Transverse colon (tissue), 4 donors: ENCODE results near the gene PHYKPL. TPM values are rescaled to one million over a fixed set of nuclear protein-coding genes. Genes with fewer than 3 reads are reported as not detected.
A peak's percentile ranks its signal among the peaks of the same experiment; 100 is the strongest.

Source experiments
- DNase-seq: peaks from one replicate; pipeline ENCODE4 v3.0.0-alpha.2; 2019
- H3K27ac ChIP-seq, 4 donors: fragments of 200-600 bp; sonication (generic); 2 replicates each; pipeline ENCODE4 v1.5.1; 2016 to 2018; ENCODE audit warnings: inconsistent platforms in 4 of 4
- H3K27me3 ChIP-seq: fragments of 200-600 bp; sonication (generic); 2 replicates; pipeline ENCODE4 v1.5.1; 2017; ENCODE audit warnings: inconsistent platforms
- H3K36me3 ChIP-seq, 4 donors: fragments of 200-600 bp; sonication (generic); 2 replicates each; pipeline ENCODE4 v1.5.1; 2017 to 2019; ENCODE audit warnings: inconsistent platforms in 4 of 4
- H3K4me1 ChIP-seq, 4 donors: fragments of 200-600 bp; sonication (generic); 2 replicates each; pipeline ENCODE4 v1.5.1; 2017 to 2020; ENCODE audit warnings: inconsistent platforms in 4 of 4
- H3K4me3 ChIP-seq, 4 donors: fragments of 200-600 bp; sonication (generic); 1 replicate in 1 of 4; 2 replicates in 3 of 4; pipeline versions ENCODE4 v1.5.1 to v1.6.1; 2017 to 2019; ENCODE audit warnings: inconsistent platforms in 4 of 4
- H3K9me3 ChIP-seq, 2 donors: fragments of 200-600 bp; sonication (generic); 2 replicates each; pipeline ENCODE4 v1.5.1; 2017 to 2019; ENCODE audit warnings: inconsistent platforms in 2 of 2
- CTCF ChIP-seq, 5 experiments: fragments of 200-600 bp in 3 of 5; fragments of 450-650 bp in 2 of 5; sonication (generic) in 3 of 5; IDR thresholded peaks; 1 replicate in 2 of 5; 2 replicates in 3 of 5; pipeline ENCODE4 v1.5.1; 2016 to 2017; ENCODE audit warnings: antibody characterized with exemption in 5 of 5, inconsistent platforms in 3 of 5, mild to moderate bottlenecking in 2 of 5, moderate library complexity in 1 of 5
- EP300 ChIP-seq: sonication (generic); formaldehyde crosslinking; IDR thresholded peaks from one replicate; pipeline ENCODE4 v1.6.1; 2017; ENCODE audit warnings: antibody characterized with exemption, low read depth
- POLR2A ChIP-seq: fragments of 450-650 bp; IDR thresholded peaks from one replicate; pipeline ENCODE4 v1.6.1; 2016; ENCODE audit warnings: antibody characterized with exemption, mild to moderate bottlenecking, moderate library complexity
- POLR2AphosphoS5 ChIP-seq, 3 donors: sonication (generic); formaldehyde crosslinking; IDR thresholded peaks; one replicate each; pipeline ENCODE4 v1.6.1; 2016; ENCODE audit warnings: antibody characterized with exemption in 3 of 3
- WGBS, 2 donors: methylation state at CpG; one replicate each; pipeline ENCODE4 v1.1.5; 2018; ENCODE audit warnings: low coverage in 1 of 2; 5-methylcytosine and 5-hydroxymethylcytosine counted together
- in situ Hi-C, 4 donors: fragments of 200-750 bp; cut with MboI; loops; one replicate each; pipeline versions ENCODE4 v1.15.0 to v1.15.1; 2017; ENCODE audit warnings: low sequenced_read_pairs in 3 of 4, low pct_ligation_motif_present in 1 of 4, low pct_unique_long_range_greater_than_20kb in 1 of 4
- intact Hi-C: fragments of 100-400 bp; cut with DNase I; formaldehyde crosslinking; loops from one replicate; pipeline ENCODE4 v1.15.1; 2023; ENCODE audit warnings: low total_unique reads
- total RNA-seq, 4 donors: library from RNA; depleted of rRNA; stranded (reverse); fragments of >200 nt; gene quantifications; one replicate each; pipeline ENCODE4 v1.1.0, GENCODE V29; 2016

The PHYKPL gene
- total RNA-seq, 4 donors from 2014 or later = 124 to 405 (median 197) TPM

GRCh38 chr5:178207183-178207916 lies 25.3 kb downstream of the PHYKPL start:
- H3K4me1 ChIP-seq = peaks cover 36 to 64% (median 47%) of the 10 kb centered on the region in 4 donors
- 38% methylated on average over 5 of the region's 5 CpGs; no CpG with 5 or more reads in 1 of the 2 donors for WGBS, 2 donors

GRCh38 chr5:178206166-178207101 lies 26.2 kb downstream of the PHYKPL start:
- TF ChIP-seq POLR2AphosphoS5 (IDR thresholded peaks at IDR 0.05) (peak in 1 of 3 donors; percentile 28), EP300 (no peak)
- peak overlapping the region; percentile 99 for H3K27ac ChIP-seq
- no peaks in the 10 kb centered on the region for H3K27me3 ChIP-seq
- H3K4me1 ChIP-seq = peaks cover 36 to 63% (median 48%) of the 10 kb centered on the region in 4 donors
- no peaks in the 10 kb centered on the region for H3K9me3 ChIP-seq
- in situ Hi-C loops = no loop called here
- peaks cover 0 to 32% (median 12%) of the 10 kb centered on the region in 4 donors for H3K36me3 ChIP-seq
- 7 to 17% methylated on average over 4 to 12 of the region's 12 CpGs for WGBS, 2 donors
- no peak for DNase-seq
- intact Hi-C loops = no loop called here
- H3K4me3 ChIP-seq = peak overlapping the region in 3 of 4 donors; percentile 93 to 99 (median 98)

More at GRCh38 chr5:178207183-178207916, 25.3 kb downstream of the PHYKPL start:
- Histone ChIP-seq H3K27me3 (no peaks in the 10 kb centered on the region), H3K9me3 (no peaks in the 10 kb centered on the region), H3K36me3 (peaks cover 0 to 36% (median 19%) of the 10 kb centered on the region in 4 donors), H3K4me3 (peak overlapping the region in 1 of 4 donors; percentile 93), H3K27ac (peak overlapping the region; percentile 99)
- DNase-seq = peak; percentile 84
- in situ Hi-C loops (no loop called here), intact Hi-C loops (no loop called here)
- TF ChIP-seq POLR2AphosphoS5 (IDR thresholded peaks at IDR 0.05) = peak; percentile 82 to 92 (median 91)
- TF ChIP-seq CTCF (IDR thresholded peaks at IDR 0.05) = no peak
- peak; percentile 91 for TF ChIP-seq POLR2A
- TF ChIP-seq EP300 = peak; percentile 8

GRCh38 chr5:178205749-178206047 lies 26.9 kb downstream of the PHYKPL start:
- TF ChIP-seq EP300 (no peak), CTCF (IDR thresholded peaks at IDR 0.05) (no peak), POLR2A (no peak), POLR2AphosphoS5 (IDR thresholded peaks at IDR 0.05) (no peak)
- no peak for DNase-seq
- intact Hi-C loops = no loop called here
- Histone ChIP-seq H3K4me3 (peak overlapping the region; percentile 93 to 99 (median 96)), H3K36me3 (peaks cover 0 to 24% (median 7%) of the 10 kb centered on the region in 4 donors), H3K9me3 (no peaks in the 10 kb centered on the region), H3K27ac (peak overlapping the region; percentile 99), H3K27me3 (no peaks in the 10 kb centered on the region), H3K4me1 (peaks cover 36 to 56% (median 47%) of the 10 kb centered on the region in 4 donors)
- in situ Hi-C loops = no loop called here
- 0 to 3% methylated on average over 4 to 5 of the region's 5 CpGs for WGBS, 2 donors

GRCh38 chr5:178204935-178205748 lies 27.5 kb downstream of the PHYKPL start:
- WGBS, 2 donors = 1% methylated on average over 74 of the region's 90 CpGs; no CpG with 5 or more reads in 1 of the 2 donors
- peaks cover 36 to 54% (median 46%) of the 10 kb centered on the region in 4 donors for H3K4me1 ChIP-seq

More at GRCh38 chr5:178204935-178205748, 27.5 kb downstream of the PHYKPL start:
- TF ChIP-seq POLR2AphosphoS5 (IDR thresholded peaks at IDR 0.05) (peak; percentile 89 to 96 (median 92)), CTCF (IDR thresholded peaks at IDR 0.05) (no peak), EP300 (no peak), POLR2A (peak; percentile 93)
- Histone ChIP-seq H3K4me3 (peak overlapping the region; percentile 93 to 99 (median 96)), H3K27ac (peak overlapping the region; percentile 99), H3K9me3 (no peaks in the 10 kb centered on the region), H3K27me3 (no peaks in the 10 kb centered on the region), H3K36me3 (peaks cover 0 to 19% (median 5%) of the 10 kb centered on the region in 4 donors)
- DNase-seq = peak; percentile 92
- intact Hi-C loops = no loop called here
- in situ Hi-C loops = no loop called here
